Stimulated activated naive CD4-positive, alpha-beta T cell treated with Interleukin-2 at 50 U/mL for 16 hours (primary cell): ENCODE measurements around the gene CFAP20DC.
"Not testable (repeated sequence)": the region's sequence is repeated elsewhere in the genome, so short reads cannot be mapped to it uniquely, and the experiment has no call there.

ENCODE experiments used
- DNase-seq: peaks from one replicate; lab custom pipeline; 2025; lab: John Stamatoyannopoulos, UW

Gene CFAP20DC

DNA sequence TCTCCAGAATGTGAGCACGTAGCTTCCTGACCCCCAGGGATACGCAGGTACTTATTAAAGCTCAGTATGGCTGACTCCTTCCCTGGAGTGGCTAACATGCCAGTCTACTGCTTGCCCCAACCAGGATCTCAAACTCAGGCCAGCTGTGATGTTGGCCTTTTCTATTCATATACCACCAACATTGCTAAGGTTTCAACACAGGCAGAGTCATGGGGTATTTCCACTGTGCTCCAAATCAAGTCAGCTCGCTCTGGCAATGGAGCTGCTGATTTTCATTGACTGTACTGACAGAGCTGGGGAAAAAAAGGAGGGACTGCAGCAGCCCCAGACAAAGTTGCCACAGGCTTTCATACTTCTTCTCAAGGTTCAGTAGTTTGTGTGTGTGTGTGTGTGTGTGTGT lies 87.0 kb downstream of the CFAP20DC start:
- DNase-seq: no peak

- no peak for DNase-seq
Measured at GRCh38 chr3:58962040-58962651, 87.7 kb downstream of the CFAP20DC start.

- no peak for DNase-seq
Measured at GRCh38 chr3:58955308-58955707, 94.5 kb downstream of the CFAP20DC start.

- no peak for DNase-seq
Measured at GRCh38 chr3:58953288-58953687, 96.5 kb downstream of the CFAP20DC start.

GRCh38 chr3:58952128-58952917 lies 97.5 kb downstream of the CFAP20DC start:
- no peak for DNase-seq

GRCh38 chr3:58948018-58948417 lies 101.8 kb downstream of the CFAP20DC start:
- no peak for DNase-seq

- DNase-seq: no peak
Measured at GRCh38 chr3:58946875-58947274, 103.0 kb downstream of the CFAP20DC start.

GRCh38 chr3:58938057-58938456 lies 111.8 kb downstream of the CFAP20DC start:
- DNase-seq: no peak

- DNase-seq: no peak
Measured at GRCh38 chr3:58924578-58924977, 125.2 kb downstream of the CFAP20DC start.

DNA sequence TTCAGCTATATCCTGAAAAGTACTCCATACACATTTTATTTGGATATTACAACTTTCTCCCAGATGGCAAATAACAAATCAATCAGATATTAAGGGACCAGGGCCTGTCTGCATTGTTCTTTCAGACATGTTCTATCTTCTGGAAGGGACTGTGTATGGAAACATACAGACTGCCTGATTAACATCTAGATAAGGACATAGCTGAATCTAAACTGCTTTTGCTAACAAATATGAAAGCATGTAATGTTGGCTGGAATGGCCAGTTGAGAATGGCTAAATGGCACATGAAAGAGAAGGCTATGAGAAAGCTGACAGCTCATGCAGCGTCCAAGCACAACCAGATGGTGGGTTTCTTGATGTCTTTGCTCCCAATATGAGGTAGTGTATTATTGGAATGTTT lies 149.4 kb downstream of the CFAP20DC start:
- no peak for DNase-seq

- DNase-seq: no peak
Measured at GRCh38 chr3:58899953-58900298, 149.9 kb downstream of the CFAP20DC start.

DNA sequence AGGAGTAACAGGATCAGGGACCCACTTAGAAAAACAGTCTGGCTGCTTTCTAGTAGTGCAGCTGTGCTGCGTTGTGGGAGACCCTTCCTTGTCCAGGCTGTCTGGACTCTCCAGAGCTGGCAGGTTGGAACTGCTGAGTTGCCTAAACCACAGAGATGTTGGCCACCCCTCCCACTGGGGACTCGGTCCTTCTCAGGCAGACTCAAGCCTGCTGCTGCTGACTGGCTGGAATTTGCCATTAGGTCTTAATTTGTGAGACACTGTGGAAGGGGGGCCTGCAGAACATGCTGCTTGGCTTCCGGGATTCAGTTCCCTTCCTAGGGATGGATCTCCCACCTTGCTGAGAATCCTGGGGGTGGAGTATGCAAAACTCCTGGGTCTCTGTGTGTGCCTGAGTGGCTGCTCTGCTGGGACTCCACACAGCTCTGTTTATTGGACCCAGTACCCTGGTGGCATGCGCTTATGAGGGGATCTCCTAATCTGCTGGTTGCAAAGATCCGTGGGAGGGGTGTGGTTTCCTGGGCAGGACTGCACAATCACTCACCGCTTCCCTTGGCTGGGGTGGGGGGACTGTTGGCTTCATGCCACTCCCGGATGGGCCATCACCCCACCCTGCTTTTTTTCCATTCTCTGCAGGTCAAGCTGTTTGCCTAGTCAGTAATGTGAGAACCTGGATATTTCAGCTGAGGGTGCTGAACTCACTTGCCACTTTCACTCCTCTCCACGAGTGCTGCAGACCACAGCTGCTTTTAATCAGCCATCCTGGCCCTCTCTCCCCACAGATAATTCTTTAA lies 150.5 kb downstream of the CFAP20DC start:
- DNase-seq: peak; percentile 25

- DNase-seq: no peak
Measured at GRCh38 chr3:58898513-58898912, 151.3 kb downstream of the CFAP20DC start.

GRCh38 chr3:58897646-58898045 lies 152.2 kb downstream of the CFAP20DC start:
- no peak for DNase-seq

DNA sequence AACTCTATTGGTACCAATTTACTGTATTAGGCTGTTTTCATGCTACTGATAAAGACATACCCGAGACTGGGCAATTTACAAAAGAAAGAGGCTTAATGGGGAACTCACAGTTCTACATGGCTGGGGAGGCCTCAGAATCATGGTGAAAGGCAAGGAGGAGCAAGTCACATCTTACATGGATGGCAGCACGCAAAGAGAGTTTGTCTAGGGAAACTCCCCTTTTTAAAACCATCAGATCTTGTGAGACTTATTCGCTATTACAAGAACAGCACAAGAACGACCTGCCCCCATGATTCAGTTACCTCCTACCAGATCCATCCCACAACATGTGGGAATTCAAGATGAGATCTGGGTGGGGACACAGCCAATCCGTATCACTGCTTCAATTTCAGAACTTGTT lies 154.1 kb downstream of the CFAP20DC start:
- DNase-seq: not testable (repeated sequence)

DNA sequence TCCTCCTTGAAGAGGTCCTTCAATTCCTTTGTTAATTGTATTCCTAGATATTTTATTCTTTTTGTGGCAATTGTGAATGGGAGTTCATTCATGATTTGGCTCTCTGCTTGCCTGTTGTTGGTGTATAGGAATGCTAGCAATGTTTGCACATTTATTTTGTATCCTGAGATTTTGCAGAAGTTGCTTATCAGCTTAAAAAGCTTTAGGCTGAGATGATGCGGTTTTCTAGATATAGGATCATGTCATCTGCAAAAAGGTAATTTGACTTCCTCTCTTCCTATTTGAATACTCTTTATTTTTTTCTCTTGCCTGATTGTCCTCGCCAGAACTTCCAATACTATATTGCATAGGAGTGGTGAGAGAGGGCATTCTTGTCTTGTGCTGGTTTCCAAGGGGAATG lies 157.3 kb downstream of the CFAP20DC start:
- not testable (repeated sequence) for DNase-seq

DNA sequence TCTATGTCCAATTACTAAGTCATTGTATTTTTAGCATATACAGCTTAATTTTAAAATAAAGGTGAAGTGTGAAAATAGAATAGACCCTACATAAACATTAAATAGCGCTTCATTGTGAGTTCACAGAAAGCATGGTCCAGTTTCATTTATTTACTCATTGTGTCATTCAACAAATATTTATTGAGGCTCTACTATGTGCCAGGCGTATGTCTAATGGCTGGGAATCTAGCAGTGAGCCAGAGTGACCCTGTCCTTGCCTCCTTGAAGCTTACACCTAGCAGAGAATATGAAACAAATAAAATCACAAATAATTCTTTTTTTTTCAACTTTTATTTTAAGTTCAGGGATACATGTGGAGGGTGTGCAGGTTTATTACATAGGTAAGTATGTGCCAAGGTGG lies 161.7 kb downstream of the CFAP20DC start:
- DNase-seq: no peak

DNA sequence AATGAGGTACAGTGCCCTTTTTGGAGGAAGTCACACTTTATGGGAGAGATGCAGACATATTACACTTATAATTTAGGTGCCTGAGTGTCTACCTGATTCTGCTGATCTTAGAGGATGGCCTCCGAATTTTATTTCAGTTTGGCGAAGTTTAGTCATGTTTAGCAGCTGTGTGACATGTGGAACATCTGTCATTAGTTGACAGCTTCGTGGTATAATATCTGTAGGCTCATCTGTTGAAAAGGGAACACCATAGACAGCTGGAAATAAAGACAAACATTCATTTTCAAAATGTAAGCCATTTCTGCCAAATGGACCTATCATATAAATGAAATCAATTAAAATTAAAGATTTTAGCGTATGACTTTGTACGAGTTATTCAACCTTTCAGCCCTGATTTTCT lies 165.4 kb downstream of the CFAP20DC start:
- no peak for DNase-seq

GRCh38 chr3:58880182-58880581 lies 169.6 kb downstream of the CFAP20DC start:
- no peak for DNase-seq

GRCh38 chr3:58874795-58875194 lies 175.0 kb downstream of the CFAP20DC start:
- DNase-seq: no peak

GRCh38 chr3:58874248-58874741 lies 175.5 kb downstream of the CFAP20DC start:
- DNase-seq: peak; percentile 1

DNA sequence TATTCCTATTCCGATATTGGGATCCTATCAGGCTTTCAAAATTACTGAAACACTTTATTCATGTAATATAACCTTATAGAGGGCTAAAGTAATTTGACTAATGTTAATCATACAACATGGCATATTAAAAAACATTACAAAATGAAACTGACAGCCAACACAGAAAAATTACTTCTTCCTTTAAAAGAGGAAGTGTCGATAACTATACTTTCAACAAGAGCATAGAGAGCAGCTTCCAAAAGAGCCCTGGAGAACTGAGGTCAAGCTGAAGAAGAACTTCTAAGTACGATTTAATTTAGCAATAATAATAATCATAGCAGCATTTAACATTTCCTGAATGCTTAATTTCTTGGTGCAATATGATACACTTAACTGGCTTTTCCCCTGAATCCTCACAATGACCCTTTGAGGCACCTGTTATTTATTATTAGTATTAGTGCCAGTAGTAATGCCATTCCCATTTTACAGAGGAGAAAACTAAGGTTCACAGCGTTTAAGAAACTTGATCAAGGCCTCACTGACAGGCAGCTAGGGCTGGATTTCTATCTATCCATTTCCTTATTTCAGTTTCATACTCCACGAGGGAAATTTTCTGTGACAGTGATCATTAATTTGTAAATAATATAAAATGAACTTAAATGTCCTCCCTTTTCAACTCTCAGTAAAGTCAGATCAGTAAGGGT lies 181.6 kb downstream of the CFAP20DC start:
- no peak for DNase-seq
